GM18499 (cell line): ENCODE measurements around the gene TRIM72.
"Not testable (repeated sequence)": the region's sequence is repeated elsewhere in the genome, so short reads cannot be mapped to it uniquely, and the experiment has no call there.

Experiments
- ATAC-seq: cut with Tn5 transposase; IDR thresholded peaks from one replicate; pipeline ENCODE4 v1.9.1; 2021; ENCODE audit warnings: moderate number of reproducible peaks; ENCODE audit not compliant: insufficient read depth, unreplicated experiment

The TRIM72 gene

DNA sequence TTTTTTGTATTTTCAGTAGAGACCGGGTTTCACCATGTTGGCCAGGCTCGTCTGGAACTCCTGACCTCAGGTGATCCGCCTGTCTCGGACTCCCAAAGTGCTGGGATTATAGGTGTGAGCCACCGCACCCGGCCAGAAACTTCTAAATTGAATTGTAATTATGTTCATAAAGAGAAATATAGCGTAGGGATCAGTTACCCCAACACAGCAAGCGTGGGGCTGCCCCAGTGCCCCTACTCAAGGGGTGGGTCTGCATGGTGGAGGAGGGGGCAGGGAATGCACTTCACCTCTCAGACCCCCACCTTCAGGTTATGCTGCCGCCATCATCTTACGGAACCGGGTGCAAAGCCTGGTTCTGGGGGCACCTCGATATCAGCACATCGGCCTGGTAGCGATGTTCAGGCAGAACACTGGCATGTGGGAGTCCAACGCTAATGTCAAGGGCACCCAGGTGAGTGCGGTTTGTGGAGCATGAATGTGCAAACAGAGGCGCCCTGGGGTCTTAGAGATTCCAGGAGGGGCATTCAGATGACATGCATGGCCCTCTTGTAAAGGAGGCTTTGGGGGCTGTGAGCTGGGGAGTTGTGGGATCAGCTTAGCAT is 63.8 kb downstream of the TRIM72 start:
- ATAC-seq = no peak

DNA sequence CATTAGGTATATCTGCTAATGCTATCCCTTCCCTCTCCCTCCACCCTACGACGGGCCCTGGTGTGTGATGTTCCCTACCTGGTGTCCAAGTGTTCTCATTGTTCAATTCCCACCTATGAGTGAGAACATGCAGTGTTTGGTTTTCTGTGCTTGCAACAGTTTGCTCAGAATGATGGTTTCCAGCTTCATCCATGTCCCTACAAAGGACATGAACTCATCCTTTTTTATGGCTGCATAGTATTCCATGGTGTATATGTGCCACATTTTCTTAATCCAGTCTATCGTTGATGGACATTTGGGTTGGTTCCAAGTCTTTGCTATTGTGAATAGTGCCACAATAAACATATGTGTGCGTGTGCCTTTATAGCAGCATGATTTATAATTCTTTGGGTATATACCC is 64.9 kb downstream of the TRIM72 start:
- not testable (repeated sequence) for ATAC-seq
